ENCODE data around the gene BANF1. TPM values are rescaled to one million over a fixed set of nuclear protein-coding genes. Genes with fewer than 3 reads are reported as not detected.
A peak's percentile ranks its signal among the peaks of the same experiment; 100 is the strongest.

Gene BANF1
- total and polyA plus RNA-seq, 12 donors: 196 to 381 (median 215) TPM

- Histone ChIP-seq H3K4me3 (no peak overlapping the region), H3K27ac (no peak overlapping the region), H3K36me3 (peaks cover 0 to 22% (median 4%) of the 10 kb centered on the region in 9 donors), H3K4me1 (peaks cover 0 to 7% (median 0%) of the 10 kb centered on the region in 9 donors), H3K27me3 (no peaks in the 10 kb centered on the region), H3K9me3 (no peaks in the 10 kb centered on the region)
- 73 to 78% methylated on average over 5 of the region's 5 CpGs for WGBS, 2 donors
- no peak for DNase-seq
- TF ChIP-seq, protein P1, sequence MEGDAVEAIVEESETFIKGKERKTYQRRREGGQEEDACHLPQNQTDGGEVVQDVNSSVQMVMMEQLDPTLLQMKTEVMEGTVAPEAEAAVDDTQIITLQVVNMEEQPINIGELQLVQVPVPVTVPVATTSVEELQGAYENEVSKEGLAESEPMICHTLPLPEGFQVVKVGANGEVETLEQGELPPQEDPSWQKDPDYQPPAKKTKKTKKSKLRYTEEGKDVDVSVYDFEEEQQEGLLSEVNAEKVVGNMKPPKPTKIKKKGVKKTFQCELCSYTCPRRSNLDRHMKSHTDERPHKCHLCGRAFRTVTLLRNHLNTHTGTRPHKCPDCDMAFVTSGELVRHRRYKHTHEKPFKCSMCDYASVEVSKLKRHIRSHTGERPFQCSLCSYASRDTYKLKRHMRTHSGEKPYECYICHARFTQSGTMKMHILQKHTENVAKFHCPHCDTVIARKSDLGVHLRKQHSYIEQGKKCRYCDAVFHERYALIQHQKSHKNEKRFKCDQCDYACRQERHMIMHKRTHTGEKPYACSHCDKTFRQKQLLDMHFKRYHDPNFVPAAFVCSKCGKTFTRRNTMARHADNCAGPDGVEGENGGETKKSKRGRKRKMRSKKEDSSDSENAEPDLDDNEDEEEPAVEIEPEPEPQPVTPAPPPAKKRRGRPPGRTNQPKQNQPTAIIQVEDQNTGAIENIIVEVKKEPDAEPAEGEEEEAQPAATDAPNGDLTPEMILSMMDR (IDR thresholded peaks at IDR 0.05): no peak
- intact Hi-C loops (cut with DNase I): loop anchor here in 1 of 10 donors (10.0 kb wide), 1 partner anchor 1107 kb away; no protein-coding TSS in a partner anchor
- ATAC-seq: no peak
Observed at GRCh38 chr11:65992056-65992455, 10.2 kb upstream of the BANF1 start.

DNA sequence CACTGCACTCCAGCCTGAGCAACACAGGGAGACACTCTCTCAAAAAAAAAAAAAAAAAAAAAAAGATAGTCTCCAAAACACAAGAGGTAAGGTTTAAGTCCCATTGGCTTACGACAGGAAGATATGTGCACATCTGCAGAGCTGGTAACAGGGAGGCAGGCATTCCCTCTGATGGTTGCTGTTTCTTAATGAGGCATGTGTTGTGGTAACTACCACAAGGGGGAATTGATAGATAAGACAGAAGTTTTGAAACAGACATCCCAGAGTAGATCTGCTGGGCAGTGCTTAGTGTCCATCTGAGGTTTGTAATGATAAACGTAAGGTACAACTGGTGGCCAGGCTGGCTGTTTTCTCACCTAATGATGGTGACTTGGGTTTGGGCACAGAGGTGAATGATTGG is 5.0 kb upstream of the BANF1 start:
- no peak for ATAC-seq
- Histone ChIP-seq H3K27me3 (no peaks in the 10 kb centered on the region), H3K36me3 (peaks cover 0 to 57% (median 33%) of the 10 kb centered on the region in 9 donors), H3K9me3 (no peaks in the 10 kb centered on the region), H3K4me3 (no peak overlapping the region), H3K4me1 (peaks cover 6 to 25% (median 16%) of the 10 kb centered on the region in 9 donors), H3K27ac (no peak overlapping the region)
- 76 to 85% methylated on average over 2 of the region's 2 CpGs for WGBS, 2 donors
- intact Hi-C loops (cut with DNase I): loop anchor here in 2 of 10 donors (5.0 to 10.0 kb wide), 2 partner anchors 35 to 1112 kb away; partner anchors contain the start of gene SART1 (in 1 of the 2)
- no peak for DNase-seq
- TF ChIP-seq, protein P1 (IDR thresholded peaks at IDR 0.05): no peak

GRCh38 chr11:66002648-66003225 is 434 bp downstream of the BANF1 start:
- 0% methylated on average over 38 to 40 of the region's 40 CpGs for WGBS, 2 donors
- intact Hi-C loops (cut with DNase I): loop anchor here in 3 of 10 donors (2.0 to 5.0 kb wide), 2 partner anchors 40 to 50 kb away; partner anchors contain the start of genes SART1 (in 3 of the 3) and SF3B2 (in 1 of the 3)
- peak; percentile 76 to 87 (median 82) for ATAC-seq
- Histone ChIP-seq H3K27ac (peak overlapping the region; percentile 84 to 98 (median 95)), H3K36me3 (peaks cover 0 to 63% (median 33%) of the 10 kb centered on the region in 9 donors), H3K4me3 (peak overlapping the region; percentile 73 to 99 (median 92)), H3K27me3 (no peaks in the 10 kb centered on the region), H3K9me3 (no peaks in the 10 kb centered on the region), H3K4me1 (peaks cover 10 to 47% (median 24%) of the 10 kb centered on the region in 9 donors)
- DNase-seq: peak in 1 of 2 donors; percentile 48
- TF ChIP-seq, protein P1 (IDR thresholded peaks at IDR 0.05): peak in 5 of 9 donors; percentile 11 to 48 (median 43)

GRCh38 chr11:66003291-66003690 is 988 bp downstream of the BANF1 start:
- DNase-seq (no peak), ATAC-seq (no peak)
- intact Hi-C loops (cut with DNase I): loop anchor here in 3 of 10 donors (2.0 to 5.0 kb wide), 2 partner anchors 41 to 50 kb away; partner anchors contain the start of genes SART1 (in 3 of the 3) and SF3B2 (in 1 of the 3)
- TF ChIP-seq, protein P1 (IDR thresholded peaks at IDR 0.05): no peak
- H3K27me3 ChIP-seq: no peaks in the 10 kb centered on the region
- H3K27ac ChIP-seq: peak overlapping the region in 9 of 10 donors; percentile 87 to 98 (median 95)
- peaks cover 10 to 48% (median 24%) of the 10 kb centered on the region in 9 donors for H3K4me1 ChIP-seq
- peaks cover 0 to 57% (median 30%) of the 10 kb centered on the region in 9 donors for H3K36me3 ChIP-seq
- H3K9me3 ChIP-seq: no peaks in the 10 kb centered on the region
- peak overlapping the region in 9 of 10 donors; percentile 73 to 99 (median 91) for H3K4me3 ChIP-seq
- 68 to 72% methylated on average over 6 of the region's 6 CpGs for WGBS, 2 donors

Measured in heart right ventricle (tissue), 16 donors.